Transverse colon (tissue), 4 donors: ENCODE data around the gene MRPL28. TPM values are rescaled to one million over a fixed set of nuclear protein-coding genes. Genes with fewer than 3 reads are reported as not detected.
A peak's percentile ranks its signal among the peaks of the same experiment; 100 is the strongest.
"Not testable (repeated sequence)": the region's sequence is repeated elsewhere in the genome, so short reads cannot be mapped to it uniquely, and the experiment has no call there.

Source experiments
- DNase-seq: peaks from one replicate; pipeline ENCODE4 v3.0.0-alpha.2; 2019
- H3K27ac ChIP-seq, 4 donors: fragments of 200-600 bp; sonication (generic); 2 replicates each; pipeline ENCODE4 v1.5.1; 2016 to 2018; ENCODE audit warnings: inconsistent platforms in 4 of 4
- H3K27me3 ChIP-seq: fragments of 200-600 bp; sonication (generic); 2 replicates; pipeline ENCODE4 v1.5.1; 2017; ENCODE audit warnings: inconsistent platforms
- H3K36me3 ChIP-seq, 4 donors: fragments of 200-600 bp; sonication (generic); 2 replicates each; pipeline ENCODE4 v1.5.1; 2017 to 2019; ENCODE audit warnings: inconsistent platforms in 4 of 4
- H3K4me1 ChIP-seq, 4 donors: fragments of 200-600 bp; sonication (generic); 2 replicates each; pipeline ENCODE4 v1.5.1; 2017 to 2020; ENCODE audit warnings: inconsistent platforms in 4 of 4
- H3K4me3 ChIP-seq, 4 donors: fragments of 200-600 bp; sonication (generic); 1 replicate in 1 of 4; 2 replicates in 3 of 4; pipeline versions ENCODE4 v1.5.1 to v1.6.1; 2017 to 2019; ENCODE audit warnings: inconsistent platforms in 4 of 4
- H3K9me3 ChIP-seq, 2 donors: fragments of 200-600 bp; sonication (generic); 2 replicates each; pipeline ENCODE4 v1.5.1; 2017 to 2019; ENCODE audit warnings: inconsistent platforms in 2 of 2
- CTCF ChIP-seq, 5 experiments: fragments of 200-600 bp in 3 of 5; fragments of 450-650 bp in 2 of 5; sonication (generic) in 3 of 5; IDR thresholded peaks; 1 replicate in 2 of 5; 2 replicates in 3 of 5; pipeline ENCODE4 v1.5.1; 2016 to 2017; ENCODE audit warnings: antibody characterized with exemption in 5 of 5, inconsistent platforms in 3 of 5, mild to moderate bottlenecking in 2 of 5, moderate library complexity in 1 of 5
- EP300 ChIP-seq: sonication (generic); formaldehyde crosslinking; IDR thresholded peaks from one replicate; pipeline ENCODE4 v1.6.1; 2017; ENCODE audit warnings: antibody characterized with exemption, low read depth
- POLR2A ChIP-seq: fragments of 450-650 bp; IDR thresholded peaks from one replicate; pipeline ENCODE4 v1.6.1; 2016; ENCODE audit warnings: antibody characterized with exemption, mild to moderate bottlenecking, moderate library complexity
- POLR2AphosphoS5 ChIP-seq, 3 donors: sonication (generic); formaldehyde crosslinking; IDR thresholded peaks; one replicate each; pipeline ENCODE4 v1.6.1; 2016; ENCODE audit warnings: antibody characterized with exemption in 3 of 3
- WGBS, 2 donors: methylation state at CpG; one replicate each; pipeline ENCODE4 v1.1.5; 2018; ENCODE audit warnings: low coverage in 1 of 2; 5-methylcytosine and 5-hydroxymethylcytosine counted together
- in situ Hi-C, 4 donors: fragments of 200-750 bp; cut with MboI; loops; one replicate each; pipeline versions ENCODE4 v1.15.0 to v1.15.1; 2017; ENCODE audit warnings: low sequenced_read_pairs in 3 of 4, low pct_ligation_motif_present in 1 of 4, low pct_unique_long_range_greater_than_20kb in 1 of 4
- intact Hi-C: fragments of 100-400 bp; cut with DNase I; formaldehyde crosslinking; loops from one replicate; pipeline ENCODE4 v1.15.1; 2023; ENCODE audit warnings: low total_unique reads
- total RNA-seq, 4 donors: library from RNA; depleted of rRNA; stranded (reverse); fragments of >200 nt; gene quantifications; one replicate each; pipeline ENCODE4 v1.1.0, GENCODE V29; 2016

Gene MRPL28
- total RNA-seq, 4 donors from 2014 or later: 24.7 to 81.2 (median 53.0) TPM

- no peak overlapping the region for H3K27ac ChIP-seq
- peaks cover 9 to 40% (median 22%) of the 10 kb centered on the region in 4 donors for H3K4me1 ChIP-seq
- no peak overlapping the region for H3K4me3 ChIP-seq
- no peaks in the 10 kb centered on the region for H3K27me3 ChIP-seq
- in situ Hi-C loops (no loop called here), intact Hi-C loops (no loop called here)
- no peak for TF ChIP-seq POLR2AphosphoS5 (IDR thresholded peaks at IDR 0.05)
- TF ChIP-seq EP300: no peak
- no peak for TF ChIP-seq POLR2A
- no peak for TF ChIP-seq CTCF (IDR thresholded peaks at IDR 0.05)
- WGBS, 2 donors: 79 to 86% methylated on average over 4 to 6 of the region's 6 CpGs
- no peaks in the 10 kb centered on the region for H3K9me3 ChIP-seq
- no peak for DNase-seq
- no peaks in the 10 kb centered on the region for H3K36me3 ChIP-seq
Observed at GRCh38 chr16:333406-334094, 36.8 kb downstream of the MRPL28 start.

GRCh38 chr16:331181-331814 is 39.0 kb downstream of the MRPL28 start:
- in situ Hi-C loops, H3K4me3 ChIP-seq, intact Hi-C loops, H3K27me3 ChIP-seq, H3K9me3 ChIP-seq, H3K36me3 ChIP-seq, DNase-seq: not testable (repeated sequence)
- 63 to 70% methylated on average over 2 to 6 of the region's 6 CpGs for WGBS, 2 donors
- Histone ChIP-seq H3K27ac (peak overlapping the region; percentile 10 to 62 (median 44)), H3K4me1 (peaks cover 16 to 61% (median 38%) of the 10 kb centered on the region in 4 donors)

- in situ Hi-C loops (no loop called here), intact Hi-C loops (no loop called here)
- 62% methylated on average over 2 of the region's 2 CpGs; no CpG with 5 or more reads in 1 of the 2 donors for WGBS, 2 donors
- Histone ChIP-seq H3K27ac (peak overlapping the region; percentile 10 to 62 (median 44)), H3K27me3 (no peaks in the 10 kb centered on the region), H3K4me3 (no peak overlapping the region), H3K4me1 (peaks cover 19 to 61% (median 43%) of the 10 kb centered on the region in 4 donors), H3K36me3 (no peaks in the 10 kb centered on the region), H3K9me3 (no peaks in the 10 kb centered on the region)
- TF ChIP-seq CTCF (IDR thresholded peaks at IDR 0.05) (no peak), POLR2A (no peak), EP300 (no peak), POLR2AphosphoS5 (IDR thresholded peaks at IDR 0.05) (no peak)
- DNase-seq: no peak
Observed at GRCh38 chr16:330741-331140, 39.6 kb downstream of the MRPL28 start.

- TF ChIP-seq POLR2AphosphoS5 (IDR thresholded peaks at IDR 0.05) (no peak), EP300 (no peak), CTCF (IDR thresholded peaks at IDR 0.05) (no peak), POLR2A (no peak)
- peak overlapping the region in 2 of 4 donors; percentile 12 to 24 for H3K4me3 ChIP-seq
Observed at GRCh38 chr16:325375-326145, 44.8 kb downstream of the MRPL28 start.

More at GRCh38 chr16:325375-326145, 44.8 kb downstream of the MRPL28 start:
- Histone ChIP-seq H3K4me1 (peaks cover 20 to 57% (median 39%) of the 10 kb centered on the region in 4 donors), H3K27me3 (no peaks in the 10 kb centered on the region), H3K9me3 (no peaks in the 10 kb centered on the region), H3K27ac (peak overlapping the region; percentile 85 to 95 (median 91)), H3K36me3 (no peaks in the 10 kb centered on the region)
- intact Hi-C loops: no loop called here
- in situ Hi-C loops: no loop called here
- no peak for DNase-seq
- 78 to 86% methylated on average over 5 to 28 of the region's 28 CpGs for WGBS, 2 donors
